ENCODE results near the gene CTNNA2.

The CTNNA2 gene

DNA sequence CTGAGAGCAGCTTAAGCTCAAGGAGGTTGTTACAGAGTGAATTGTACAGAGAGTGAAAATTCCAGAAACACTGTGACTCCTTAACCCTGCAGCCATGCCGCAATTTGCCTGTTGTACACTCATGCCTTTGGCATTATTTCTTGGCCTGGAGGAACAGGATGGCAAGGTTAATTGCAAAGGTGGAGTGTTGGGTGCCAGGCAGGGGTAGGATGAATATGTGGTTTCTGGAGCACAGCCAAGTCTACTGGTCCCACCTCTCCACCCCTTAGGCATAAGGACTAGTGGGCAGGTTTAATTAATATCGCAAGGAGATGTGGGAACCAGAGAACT lies 541.5 kb downstream of the CTNNA2 start:
- Histone ChIP-seq H3K36me3 (ENCODE audit: control insufficient read depth, insufficient read depth, low read length) (no peaks in the 10 kb centered on the region), H3K27ac (ENCODE audit: low read depth, low read length) (no peak overlapping the region), H3K4me1 (ENCODE audit: control insufficient read depth, insufficient read depth, low read length) (peaks cover 24% of the 10 kb centered on the region), H3K9ac (ENCODE audit: low read length) (no peak overlapping the region), H3K9me3 (ENCODE audit: control insufficient read depth, insufficient read depth, low read depth, low read length) (no peaks in the 10 kb centered on the region), H3K4me3 (ENCODE audit: low read depth, low read length) (no peak overlapping the region), H3K27me3 (ENCODE audit: control insufficient read depth, insufficient read depth, low read length) (no peaks in the 10 kb centered on the region)

DNA sequence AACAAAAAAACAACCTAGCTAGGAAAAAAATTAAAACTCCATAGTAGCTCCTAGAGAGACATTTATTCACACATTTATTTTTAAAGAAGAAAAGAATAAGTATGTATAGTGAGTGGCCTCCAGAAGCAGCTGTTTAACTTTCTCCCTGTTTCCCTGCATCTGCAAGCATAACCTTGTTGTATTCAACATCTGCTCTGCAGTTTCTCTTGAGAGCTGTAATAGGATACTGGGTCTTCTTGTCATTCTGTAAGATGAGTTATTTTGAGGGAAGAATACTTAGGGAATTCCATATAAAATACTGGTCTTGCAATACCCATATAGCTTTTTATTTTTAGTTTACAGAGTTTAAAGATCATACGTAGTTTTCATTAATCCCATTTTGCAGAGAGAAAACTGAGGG lies 545.1 kb downstream of the CTNNA2 start:
- H3K9ac ChIP-seq (ENCODE audit: low read length): no peak overlapping the region
- H3K27ac ChIP-seq (ENCODE audit: low read depth, low read length): no peak overlapping the region

DNA sequence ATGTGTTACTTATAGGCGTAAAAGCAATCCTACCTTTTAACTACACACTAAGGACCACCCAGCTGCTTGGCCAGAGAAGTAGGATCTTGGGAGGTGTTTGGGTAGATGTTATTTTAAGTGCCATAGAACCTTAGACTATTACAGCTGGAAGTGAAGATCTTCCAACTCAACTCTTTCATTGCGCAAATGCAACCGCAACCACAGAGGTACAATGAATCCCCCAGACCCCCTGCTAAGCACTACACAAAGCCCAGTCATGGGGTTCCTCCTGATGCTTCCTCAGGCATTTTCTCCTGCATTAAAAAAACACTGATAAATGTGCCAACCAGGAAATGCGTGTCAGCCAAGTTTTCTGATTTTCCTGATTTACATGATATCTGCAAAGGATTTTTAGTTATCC lies 545.7 kb downstream of the CTNNA2 start:
- H3K27me3 ChIP-seq (ENCODE audit: control insufficient read depth, insufficient read depth, low read length): no peaks in the 10 kb centered on the region
- H3K4me3 ChIP-seq (ENCODE audit: low read depth, low read length): no peak overlapping the region
- no peaks in the 10 kb centered on the region for H3K9me3 ChIP-seq (ENCODE audit: control insufficient read depth, insufficient read depth, low read depth, low read length)
- peaks cover 25% of the 10 kb centered on the region for H3K4me1 ChIP-seq (ENCODE audit: control insufficient read depth, insufficient read depth, low read length)
- H3K36me3 ChIP-seq (ENCODE audit: control insufficient read depth, insufficient read depth, low read length): no peaks in the 10 kb centered on the region
- no peak overlapping the region for H3K9ac ChIP-seq (ENCODE audit: low read length)
- no peak overlapping the region for H3K27ac ChIP-seq (ENCODE audit: low read depth, low read length)

More for the DNA sequence above, 545.1 kb downstream of the CTNNA2 start:
- Histone ChIP-seq H3K9me3 (ENCODE audit: control insufficient read depth, insufficient read depth, low read depth, low read length) (no peaks in the 10 kb centered on the region), H3K36me3 (ENCODE audit: control insufficient read depth, insufficient read depth, low read length) (no peaks in the 10 kb centered on the region), H3K4me3 (ENCODE audit: low read depth, low read length) (no peak overlapping the region), H3K27me3 (ENCODE audit: control insufficient read depth, insufficient read depth, low read length) (no peaks in the 10 kb centered on the region), H3K4me1 (ENCODE audit: control insufficient read depth, insufficient read depth, low read length) (peaks cover 25% of the 10 kb centered on the region)

DNA sequence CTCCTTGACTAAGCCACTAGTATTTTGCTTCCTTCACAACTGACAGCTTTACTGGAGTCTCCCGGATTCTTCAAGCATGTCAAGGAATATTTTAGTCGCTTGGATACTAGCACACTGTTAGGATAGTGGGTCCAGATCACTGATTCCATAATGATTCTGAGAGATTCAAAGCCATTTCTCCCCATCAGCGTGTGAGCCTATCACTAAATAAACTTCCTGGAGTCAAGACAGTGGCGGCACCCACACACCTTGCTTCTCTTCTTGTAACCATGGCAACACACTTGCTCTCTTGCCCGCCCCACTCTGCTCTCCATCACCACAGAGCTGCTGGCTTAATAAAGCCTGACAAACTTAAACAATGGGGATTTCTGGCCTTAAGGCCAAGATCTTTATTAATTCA lies 546.6 kb downstream of the CTNNA2 start:
- no peaks in the 10 kb centered on the region for H3K27me3 ChIP-seq (ENCODE audit: control insufficient read depth, insufficient read depth, low read length)
- no peak overlapping the region for H3K9ac ChIP-seq (ENCODE audit: low read length)
- no peaks in the 10 kb centered on the region for H3K9me3 ChIP-seq (ENCODE audit: control insufficient read depth, insufficient read depth, low read depth, low read length)
- no peaks in the 10 kb centered on the region for H3K36me3 ChIP-seq (ENCODE audit: control insufficient read depth, insufficient read depth, low read length)
- no peak overlapping the region for H3K27ac ChIP-seq (ENCODE audit: low read depth, low read length)
- peaks cover 17% of the 10 kb centered on the region for H3K4me1 ChIP-seq (ENCODE audit: control insufficient read depth, insufficient read depth, low read length)
- no peak overlapping the region for H3K4me3 ChIP-seq (ENCODE audit: low read depth, low read length)

DNA sequence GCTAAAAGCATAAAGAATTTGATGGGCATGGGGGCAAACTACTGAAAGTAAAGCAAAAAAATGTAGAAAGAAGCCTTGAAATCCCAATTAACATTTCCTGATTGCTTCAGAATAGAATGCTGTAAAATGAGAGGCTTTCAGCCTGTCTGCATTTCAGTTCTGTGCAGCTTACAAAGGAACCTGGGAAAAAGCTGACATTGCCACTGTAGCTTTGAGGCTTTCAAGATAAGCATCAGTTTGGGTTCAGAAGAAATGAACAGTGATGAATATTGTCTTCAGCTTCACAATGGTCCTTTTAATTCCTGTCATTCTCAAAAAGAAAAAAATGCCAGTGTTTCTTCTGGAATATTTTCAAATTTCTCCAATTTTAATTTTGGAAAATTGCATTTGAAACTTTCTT lies 549.0 kb downstream of the CTNNA2 start:
- Histone ChIP-seq H3K4me1 (ENCODE audit: control insufficient read depth, insufficient read depth, low read length) (peaks cover 14% of the 10 kb centered on the region), H3K4me3 (ENCODE audit: low read depth, low read length) (no peak overlapping the region), H3K27me3 (ENCODE audit: control insufficient read depth, insufficient read depth, low read length) (no peaks in the 10 kb centered on the region), H3K9ac (ENCODE audit: low read length) (no peak overlapping the region), H3K36me3 (ENCODE audit: control insufficient read depth, insufficient read depth, low read length) (no peaks in the 10 kb centered on the region), H3K27ac (ENCODE audit: low read depth, low read length) (no peak overlapping the region), H3K9me3 (ENCODE audit: control insufficient read depth, insufficient read depth, low read depth, low read length) (no peaks in the 10 kb centered on the region)

DNA sequence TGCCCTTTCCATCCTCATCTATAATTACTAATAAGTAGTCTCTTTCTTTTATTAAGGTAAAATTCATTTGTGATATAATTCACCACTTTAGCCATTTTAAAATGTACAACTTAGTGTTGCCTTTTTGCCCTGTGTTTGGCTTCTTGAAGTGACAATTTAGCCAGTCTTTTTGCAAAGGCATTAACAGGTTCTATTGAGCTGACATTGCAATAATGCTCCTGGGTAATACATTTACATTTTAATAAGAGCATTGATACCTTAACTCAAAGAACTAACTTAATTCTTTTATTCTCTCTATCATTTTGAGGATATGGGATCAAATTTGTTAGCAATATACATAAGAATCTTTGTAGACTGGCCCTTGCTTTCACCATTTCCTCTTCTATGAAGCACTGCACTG lies 549.4 kb downstream of the CTNNA2 start:
- H3K27ac ChIP-seq (ENCODE audit: low read depth, low read length): no peak overlapping the region
- no peaks in the 10 kb centered on the region for H3K9me3 ChIP-seq (ENCODE audit: control insufficient read depth, insufficient read depth, low read depth, low read length)
- H3K9ac ChIP-seq (ENCODE audit: low read length): no peak overlapping the region
- peaks cover 14% of the 10 kb centered on the region for H3K4me1 ChIP-seq (ENCODE audit: control insufficient read depth, insufficient read depth, low read length)
- H3K4me3 ChIP-seq (ENCODE audit: low read depth, low read length): no peak overlapping the region
- no peaks in the 10 kb centered on the region for H3K36me3 ChIP-seq (ENCODE audit: control insufficient read depth, insufficient read depth, low read length)
- no peaks in the 10 kb centered on the region for H3K27me3 ChIP-seq (ENCODE audit: control insufficient read depth, insufficient read depth, low read length)

DNA sequence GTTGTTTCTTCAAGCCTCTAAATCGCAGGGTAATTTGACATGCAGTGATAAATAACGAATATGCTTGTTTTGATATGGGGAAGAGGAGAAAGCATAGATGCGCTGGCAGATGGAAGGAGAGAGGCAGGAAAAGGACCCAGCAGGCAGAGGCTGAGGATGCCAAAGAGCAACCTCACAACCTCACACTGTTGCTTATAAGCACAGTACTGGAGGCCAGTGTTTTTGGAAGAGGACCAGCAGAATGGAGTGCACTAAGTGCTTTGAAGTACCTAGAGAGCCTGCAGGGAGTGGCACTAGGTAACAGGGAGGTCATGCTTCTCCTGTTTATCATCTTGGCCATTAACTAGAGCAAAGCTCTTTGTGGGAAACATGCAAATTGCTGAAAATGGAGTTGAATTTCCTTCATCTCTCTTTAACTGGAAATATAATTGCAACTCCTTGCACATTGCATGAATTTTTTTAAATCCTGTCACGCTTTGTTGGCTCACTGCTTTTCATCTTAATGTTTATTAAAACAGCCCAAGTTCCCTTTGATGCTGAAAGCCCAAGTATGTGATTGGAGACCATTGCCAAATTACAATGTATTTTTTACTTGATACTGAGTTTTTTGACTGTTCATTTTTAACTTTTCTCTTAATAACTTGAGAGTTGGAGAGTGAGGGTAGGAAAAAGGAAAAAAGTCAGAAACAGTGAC lies 555.3 kb downstream of the CTNNA2 start:
- H3K4me1 ChIP-seq (ENCODE audit: control insufficient read depth, insufficient read depth, low read length): no peaks in the 10 kb centered on the region
- no peak overlapping the region for H3K4me3 ChIP-seq (ENCODE audit: low read depth, low read length)
- H3K27me3 ChIP-seq (ENCODE audit: control insufficient read depth, insufficient read depth, low read length): no peaks in the 10 kb centered on the region
- no peak overlapping the region for H3K27ac ChIP-seq (ENCODE audit: low read depth, low read length)
- no peaks in the 10 kb centered on the region for H3K36me3 ChIP-seq (ENCODE audit: control insufficient read depth, insufficient read depth, low read length)
- H3K9ac ChIP-seq (ENCODE audit: low read length): no peak overlapping the region
- H3K9me3 ChIP-seq (ENCODE audit: control insufficient read depth, insufficient read depth, low read depth, low read length): no peaks in the 10 kb centered on the region

DNA sequence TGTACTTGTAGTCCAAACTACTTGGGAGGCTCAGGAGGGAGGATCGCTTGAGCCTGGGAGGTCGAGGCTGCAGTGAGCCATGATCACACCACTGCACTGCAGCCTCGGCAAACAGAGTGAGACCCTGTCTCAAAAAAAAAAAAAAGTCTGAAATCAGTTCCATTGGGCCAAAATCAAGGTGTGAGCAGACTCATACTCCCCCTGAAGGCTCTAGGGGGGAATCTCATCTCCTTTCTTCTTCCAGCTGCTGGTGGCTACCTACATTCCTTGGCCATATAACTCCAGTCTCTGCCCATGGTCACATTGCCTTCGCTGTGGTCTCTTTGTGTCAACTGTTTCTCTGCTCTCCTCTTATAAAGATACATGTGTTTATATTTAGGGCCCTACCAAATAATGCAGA lies 557.7 kb downstream of the CTNNA2 start:
- no peak overlapping the region for H3K9ac ChIP-seq (ENCODE audit: low read length)
- no peaks in the 10 kb centered on the region for H3K9me3 ChIP-seq (ENCODE audit: control insufficient read depth, insufficient read depth, low read depth, low read length)
- no peak overlapping the region for H3K27ac ChIP-seq (ENCODE audit: low read depth, low read length)
- no peak overlapping the region for H3K4me3 ChIP-seq (ENCODE audit: low read depth, low read length)
- no peaks in the 10 kb centered on the region for H3K27me3 ChIP-seq (ENCODE audit: control insufficient read depth, insufficient read depth, low read length)
- no peaks in the 10 kb centered on the region for H3K36me3 ChIP-seq (ENCODE audit: control insufficient read depth, insufficient read depth, low read length)
- H3K4me1 ChIP-seq (ENCODE audit: control insufficient read depth, insufficient read depth, low read length): no peaks in the 10 kb centered on the region

DNA sequence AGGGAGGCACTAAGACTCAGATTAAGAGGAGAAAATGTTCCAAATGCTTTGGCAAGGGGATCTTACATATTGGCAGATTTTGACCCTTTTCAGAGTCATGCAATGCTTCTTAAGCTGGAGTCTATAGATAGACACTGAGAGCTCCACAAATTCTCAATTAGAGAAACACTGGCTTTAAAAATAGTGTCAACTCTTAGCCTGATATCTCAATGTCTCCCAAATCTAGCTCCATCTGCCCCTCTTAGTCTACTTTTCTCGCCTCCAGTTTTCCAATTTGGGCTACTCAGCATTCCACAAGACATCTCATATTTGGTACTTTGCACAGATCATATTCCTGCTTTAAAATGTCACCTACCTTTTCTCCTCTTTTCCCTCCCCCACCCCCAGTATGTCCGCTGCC lies 559.1 kb downstream of the CTNNA2 start:
- Histone ChIP-seq H3K4me3 (ENCODE audit: low read depth, low read length) (no peak overlapping the region), H3K27ac (ENCODE audit: low read depth, low read length) (no peak overlapping the region), H3K36me3 (ENCODE audit: control insufficient read depth, insufficient read depth, low read length) (no peaks in the 10 kb centered on the region), H3K27me3 (ENCODE audit: control insufficient read depth, insufficient read depth, low read length) (no peaks in the 10 kb centered on the region), H3K9ac (ENCODE audit: low read length) (no peak overlapping the region), H3K4me1 (ENCODE audit: control insufficient read depth, insufficient read depth, low read length) (no peaks in the 10 kb centered on the region), H3K9me3 (ENCODE audit: control insufficient read depth, insufficient read depth, low read depth, low read length) (no peaks in the 10 kb centered on the region)

DNA sequence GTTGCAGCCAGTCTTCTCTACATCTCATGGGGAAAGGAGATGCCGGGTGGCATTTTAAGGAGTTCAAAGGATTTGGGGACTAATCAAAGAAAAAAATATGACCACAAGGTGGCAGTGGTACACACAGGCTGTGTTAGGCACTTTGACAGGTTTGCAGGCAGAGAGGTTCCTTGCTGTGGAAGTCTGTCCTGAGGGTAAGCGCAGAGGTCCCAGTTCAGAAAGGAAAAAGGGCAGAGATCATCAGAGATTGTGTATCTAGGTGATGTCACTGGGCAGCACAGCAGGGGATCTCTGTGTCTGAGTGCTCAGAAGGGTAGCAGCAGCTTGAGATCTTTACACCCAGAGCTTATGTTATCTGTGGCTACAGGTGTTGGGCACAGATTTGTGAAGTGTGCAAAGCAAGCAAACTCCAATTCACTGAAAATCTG lies 560.3 kb downstream of the CTNNA2 start:
- H3K4me3 ChIP-seq (ENCODE audit: low read depth, low read length): no peak overlapping the region
- H3K27ac ChIP-seq (ENCODE audit: low read depth, low read length): no peak overlapping the region
- H3K4me1 ChIP-seq (ENCODE audit: control insufficient read depth, insufficient read depth, low read length): no peaks in the 10 kb centered on the region
- H3K9ac ChIP-seq (ENCODE audit: low read length): no peak overlapping the region
- H3K27me3 ChIP-seq (ENCODE audit: control insufficient read depth, insufficient read depth, low read length): no peaks in the 10 kb centered on the region
- no peaks in the 10 kb centered on the region for H3K36me3 ChIP-seq (ENCODE audit: control insufficient read depth, insufficient read depth, low read length)
- H3K9me3 ChIP-seq (ENCODE audit: control insufficient read depth, insufficient read depth, low read depth, low read length): no peaks in the 10 kb centered on the region

DNA sequence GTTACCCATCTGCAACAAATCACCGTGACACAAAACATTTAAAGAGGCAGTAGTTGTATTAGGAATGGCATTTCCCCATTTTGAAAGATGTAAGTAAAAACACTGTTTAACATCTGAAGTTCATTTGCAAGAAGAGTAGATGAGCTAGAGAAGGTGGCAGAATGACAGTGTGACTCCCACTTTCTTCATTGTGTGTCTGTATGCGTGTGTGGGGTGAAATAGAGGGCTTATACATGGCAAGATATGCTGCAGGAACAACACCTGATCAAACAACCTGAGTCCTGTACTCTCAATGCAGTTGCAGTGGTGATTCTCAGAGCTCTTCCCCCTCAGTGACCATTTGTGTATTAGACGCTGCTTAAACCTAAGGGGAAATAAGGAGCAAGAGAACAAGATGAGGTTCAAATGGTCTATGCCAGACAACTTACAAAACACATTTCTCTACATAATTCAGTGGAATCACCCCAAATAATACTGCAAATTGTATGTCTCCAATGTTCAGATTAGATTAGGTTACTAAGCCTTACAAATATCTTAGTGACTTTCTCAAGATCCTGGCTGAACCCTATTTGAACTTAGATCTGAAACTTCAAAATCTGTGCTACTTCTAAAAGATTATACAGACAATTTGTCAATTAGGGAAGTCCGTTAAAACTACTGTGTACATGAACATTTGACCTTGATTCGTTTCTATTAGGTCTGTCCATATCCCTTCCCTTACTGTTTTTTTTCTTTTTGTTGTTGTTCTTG lies 561.6 kb downstream of the CTNNA2 start:
- Histone ChIP-seq H3K9ac (ENCODE audit: low read length) (no peak overlapping the region), H3K4me3 (ENCODE audit: low read depth, low read length) (no peak overlapping the region), H3K27me3 (ENCODE audit: control insufficient read depth, insufficient read depth, low read length) (no peaks in the 10 kb centered on the region), H3K27ac (ENCODE audit: low read depth, low read length) (no peak overlapping the region), H3K36me3 (ENCODE audit: control insufficient read depth, insufficient read depth, low read length) (no peaks in the 10 kb centered on the region), H3K9me3 (ENCODE audit: control insufficient read depth, insufficient read depth, low read depth, low read length) (no peaks in the 10 kb centered on the region), H3K4me1 (ENCODE audit: control insufficient read depth, insufficient read depth, low read length) (no peaks in the 10 kb centered on the region)

Measured in HUES6 (cell line).